NCI-H2081 (cell line): ENCODE data around the gene ANKLE2.
A peak's percentile ranks its signal among the peaks of the same experiment; 100 is the strongest.

Experiments used
- DNase-seq, 2 experiments: peaks; one replicate each; lab custom pipeline; 2025; lab: John Stamatoyannopoulos, UW

The ANKLE2 gene

GRCh38 chr12:132687211-132688164, 74.1 kb downstream of the ANKLE2 start, which contains the start of the genes POLE and PXMP2:
POLE (minus strand) TSS chr12:132687342; CDS start chr12:132687315, 27 bp downstream.
PXMP2 (plus strand) TSS chr12:132687587; CDS start chr12:132687671, 84 bp downstream.
- DNase-seq = peak; percentile 96 to 97

GRCh38 chr12:132686825-132687210, 74.8 kb downstream of the ANKLE2 start:
- DNase-seq = peak; percentile 49 to 68

- DNase-seq = no peak
Observed at GRCh38 chr12:132685400-132685799, 76.2 kb downstream of the ANKLE2 start.

GRCh38 chr12:132677492-132677891, 84.1 kb downstream of the ANKLE2 start:
- DNase-seq = no peak

- DNase-seq = no peak
Observed at GRCh38 chr12:132675757-132676432, 85.7 kb downstream of the ANKLE2 start.
